ENCODE data around the gene LMF2.

Gene LMF2

GRCh38 chr22:50489363-50490243 lies 17.9 kb downstream of the LMF2 start:
- H3K4me2 ChIP-seq (ENCODE audit: low read depth, low read length), result no peak overlapping the region
- TF ChIP-seq CTCF (IDR thresholded peaks at IDR 0.05; ENCODE audit: low read length), result no peak
- DNase-seq, result no peak
- H3K4me1 ChIP-seq (ENCODE audit: low read length), result no peaks in the 10 kb centered on the region
- H3K9me3 ChIP-seq (replicated peaks; ENCODE audit: insufficient read depth, low read length), result no peaks in the 10 kb centered on the region
- H3K79me2 ChIP-seq (ENCODE audit: low read length), result no peaks in the 10 kb centered on the region
- H3K9me2 ChIP-seq (replicated peaks; ENCODE audit: insufficient read depth, low read length), result no peaks in the 10 kb centered on the region
- H3K9ac ChIP-seq (ENCODE audit: low read length), result no peak overlapping the region
- no peak overlapping the region for H3K4me3 ChIP-seq (ENCODE audit: low read length)
- no peaks in the 10 kb centered on the region for H3K27me3 ChIP-seq (replicated peaks; ENCODE audit: insufficient read depth, low read length)
- no peaks in the 10 kb centered on the region for H4K20me1 ChIP-seq (ENCODE audit: insufficient read depth, low read length)
- H2AFZ ChIP-seq (ENCODE audit: low read length), result no peak overlapping the region
- H3K36me3 ChIP-seq (replicated peaks; ENCODE audit: insufficient read depth, low read length), result no peaks in the 10 kb centered on the region
- H3F3A ChIP-seq (ENCODE audit: insufficient read depth, low read length), result no peaks in the 10 kb centered on the region
- no peak overlapping the region for H3K27ac ChIP-seq (ENCODE audit: low read length)

DNA sequence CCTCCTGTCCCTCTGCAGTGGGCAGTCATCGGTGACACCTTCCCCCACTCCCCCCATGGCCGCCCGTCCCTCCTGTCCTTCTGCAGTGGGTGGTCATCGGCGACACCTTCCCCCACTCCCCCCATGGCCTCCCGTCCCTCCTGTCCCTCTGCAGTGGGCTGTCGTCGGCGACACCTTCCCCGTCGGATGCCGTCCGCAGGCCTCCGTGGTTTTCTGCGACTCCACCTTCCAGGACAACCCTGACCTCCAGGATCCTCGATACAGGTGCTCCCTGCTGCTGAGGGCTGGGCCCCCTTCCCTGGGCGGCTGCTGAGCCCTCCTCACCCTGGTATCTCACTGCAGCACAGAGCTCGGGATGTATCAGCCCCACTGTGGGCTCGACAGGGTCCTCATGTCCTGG lies 18.6 kb downstream of the LMF2 start:
- no peak overlapping the region for H3K27ac ChIP-seq (ENCODE audit: low read length)
- H3K79me2 ChIP-seq (ENCODE audit: low read length), result no peaks in the 10 kb centered on the region
- H3F3A ChIP-seq (ENCODE audit: insufficient read depth, low read length), result no peaks in the 10 kb centered on the region
- no peaks in the 10 kb centered on the region for H3K36me3 ChIP-seq (replicated peaks; ENCODE audit: insufficient read depth, low read length)
- no peak for TF ChIP-seq EZH2phosphoT487 (IDR thresholded peaks at IDR 0.05; ENCODE audit: low read length)
- H3K4me2 ChIP-seq (ENCODE audit: low read depth, low read length), result no peak overlapping the region
- H3K9ac ChIP-seq (ENCODE audit: low read length), result no peak overlapping the region
- no peaks in the 10 kb centered on the region for H3K4me1 ChIP-seq (ENCODE audit: low read length)
- no peaks in the 10 kb centered on the region for H3K9me2 ChIP-seq (replicated peaks; ENCODE audit: insufficient read depth, low read length)
- no peaks in the 10 kb centered on the region for H4K20me1 ChIP-seq (ENCODE audit: insufficient read depth, low read length)
- no peaks in the 10 kb centered on the region for H3K27me3 ChIP-seq (replicated peaks; ENCODE audit: insufficient read depth, low read length)
- no peak for DNase-seq
- no peak overlapping the region for H2AFZ ChIP-seq (ENCODE audit: low read length)
- no peaks in the 10 kb centered on the region for H3K9me3 ChIP-seq (replicated peaks; ENCODE audit: insufficient read depth, low read length)
- no peak overlapping the region for H3K4me3 ChIP-seq (ENCODE audit: low read length)

- Histone ChIP-seq H3K4me3 (ENCODE audit: low read length) (no peak overlapping the region), H3K4me1 (ENCODE audit: low read length) (no peaks in the 10 kb centered on the region)
- no peak for TF ChIP-seq CTCF (IDR thresholded peaks at IDR 0.05; ENCODE audit: low read length)
- no peak for TF ChIP-seq EZH2 (optimal IDR thresholded peaks at IDR 0.05; ENCODE audit: low read depth, low read length)
- no peak for TF ChIP-seq EZH2phosphoT487 (IDR thresholded peaks at IDR 0.05; ENCODE audit: low read length)
These were observed 19.4 kb downstream of the LMF2 start for GRCh38 chr22:50488006-50488677.

More at GRCh38 chr22:50488006-50488677, 19.4 kb downstream of the LMF2 start:
- Histone ChIP-seq H4K20me1 (ENCODE audit: insufficient read depth, low read length) (no peaks in the 10 kb centered on the region), H3K36me3 (replicated peaks; ENCODE audit: insufficient read depth, low read length) (no peaks in the 10 kb centered on the region), H2AFZ (ENCODE audit: low read length) (no peak overlapping the region), H3K9me2 (replicated peaks; ENCODE audit: insufficient read depth, low read length) (no peaks in the 10 kb centered on the region), H3K27ac (ENCODE audit: low read length) (no peak overlapping the region), H3K27me3 (replicated peaks; ENCODE audit: insufficient read depth, low read length) (no peaks in the 10 kb centered on the region), H3K9ac (ENCODE audit: low read length) (no peak overlapping the region), H3K9me3 (replicated peaks; ENCODE audit: insufficient read depth, low read length) (no peaks in the 10 kb centered on the region), H3K79me2 (ENCODE audit: low read length) (no peaks in the 10 kb centered on the region), H3F3A (ENCODE audit: insufficient read depth, low read length) (no peaks in the 10 kb centered on the region), H3K4me2 (ENCODE audit: low read depth, low read length) (no peak overlapping the region)
- DNase-seq, result no peak

Data from MM.1S (cell line).